ENCODE measurements around the gene TTLL3.

TTLL3 gene

GRCh38 chr3:9806688-9807589 is 3.1 kb upstream of the TTLL3 start:
- no peak for DNase-seq (ENCODE audit: low read depth)
- H3K4me3 ChIP-seq (ENCODE audit: low read depth, low read length) = no peak overlapping the region
- TF ChIP-seq, protein P1, sequence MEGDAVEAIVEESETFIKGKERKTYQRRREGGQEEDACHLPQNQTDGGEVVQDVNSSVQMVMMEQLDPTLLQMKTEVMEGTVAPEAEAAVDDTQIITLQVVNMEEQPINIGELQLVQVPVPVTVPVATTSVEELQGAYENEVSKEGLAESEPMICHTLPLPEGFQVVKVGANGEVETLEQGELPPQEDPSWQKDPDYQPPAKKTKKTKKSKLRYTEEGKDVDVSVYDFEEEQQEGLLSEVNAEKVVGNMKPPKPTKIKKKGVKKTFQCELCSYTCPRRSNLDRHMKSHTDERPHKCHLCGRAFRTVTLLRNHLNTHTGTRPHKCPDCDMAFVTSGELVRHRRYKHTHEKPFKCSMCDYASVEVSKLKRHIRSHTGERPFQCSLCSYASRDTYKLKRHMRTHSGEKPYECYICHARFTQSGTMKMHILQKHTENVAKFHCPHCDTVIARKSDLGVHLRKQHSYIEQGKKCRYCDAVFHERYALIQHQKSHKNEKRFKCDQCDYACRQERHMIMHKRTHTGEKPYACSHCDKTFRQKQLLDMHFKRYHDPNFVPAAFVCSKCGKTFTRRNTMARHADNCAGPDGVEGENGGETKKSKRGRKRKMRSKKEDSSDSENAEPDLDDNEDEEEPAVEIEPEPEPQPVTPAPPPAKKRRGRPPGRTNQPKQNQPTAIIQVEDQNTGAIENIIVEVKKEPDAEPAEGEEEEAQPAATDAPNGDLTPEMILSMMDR (IDR thresholded peaks at IDR 0.05; ENCODE audit: insufficient read depth, low read depth, low read length, missing control alignments) = no peak

DNA sequence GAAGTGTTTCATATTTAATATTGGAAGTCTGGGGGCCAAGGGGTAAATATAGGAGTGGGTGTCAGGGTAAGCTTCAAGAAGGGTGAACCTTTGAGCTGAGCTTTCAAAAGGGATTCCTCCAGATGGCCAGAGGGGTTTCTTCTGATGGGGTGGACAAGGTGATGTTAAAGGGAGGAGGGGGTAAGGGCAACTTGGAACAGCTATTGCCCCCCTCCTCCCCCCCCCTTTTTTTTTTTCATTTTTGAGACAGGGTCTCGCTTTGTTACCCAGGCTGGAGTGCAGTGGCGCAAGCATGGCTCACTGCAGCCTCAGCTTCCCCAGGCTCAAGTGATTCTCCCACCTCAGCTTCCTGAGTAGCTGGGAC is 2.1 kb upstream of the TTLL3 start:
- TF ChIP-seq, protein P1 (IDR thresholded peaks at IDR 0.05; ENCODE audit: insufficient read depth, low read depth, low read length, missing control alignments) = no peak
- DNase-seq (ENCODE audit: low read depth) = no peak
- H3K4me3 ChIP-seq (ENCODE audit: low read depth, low read length) = no peak overlapping the region

DNA sequence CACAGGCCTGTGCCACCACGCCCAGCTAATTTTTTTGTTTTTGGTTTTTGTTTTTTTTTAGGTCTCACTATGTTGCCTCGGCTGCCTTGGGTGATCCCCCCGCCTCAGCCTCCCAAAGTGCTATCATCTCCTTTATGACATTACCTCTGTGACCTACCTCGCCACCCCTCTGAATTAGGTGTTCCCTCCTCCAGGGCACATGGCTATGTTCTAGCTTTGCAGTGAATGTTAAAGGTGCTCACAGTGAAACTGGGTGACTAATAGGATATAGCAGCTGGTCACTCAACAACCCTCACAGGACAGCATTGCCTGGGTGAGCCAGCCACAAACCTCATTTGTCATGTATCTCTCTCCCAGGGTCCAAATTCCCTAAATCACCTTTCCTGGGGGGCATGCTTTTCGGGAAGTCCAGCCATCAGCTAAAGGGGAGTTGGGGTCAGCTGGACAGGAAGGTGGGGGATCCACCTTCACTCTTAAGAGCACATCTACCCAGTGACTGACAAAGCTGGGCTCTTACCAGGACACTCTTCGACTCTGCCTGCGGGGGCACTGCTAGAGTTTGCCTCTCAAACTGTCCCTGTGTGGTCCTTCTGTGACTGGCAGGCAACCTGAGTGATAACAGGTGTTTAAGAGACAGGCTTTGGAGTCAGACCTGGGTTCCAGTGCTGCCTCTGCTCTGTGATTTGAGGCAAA is 1.6 kb upstream of the TTLL3 start:
- TF ChIP-seq, protein P1 (IDR thresholded peaks at IDR 0.05; ENCODE audit: insufficient read depth, low read depth, low read length, missing control alignments) = peak; percentile 16
- peak; percentile 72 for DNase-seq (ENCODE audit: low read depth)

DNA sequence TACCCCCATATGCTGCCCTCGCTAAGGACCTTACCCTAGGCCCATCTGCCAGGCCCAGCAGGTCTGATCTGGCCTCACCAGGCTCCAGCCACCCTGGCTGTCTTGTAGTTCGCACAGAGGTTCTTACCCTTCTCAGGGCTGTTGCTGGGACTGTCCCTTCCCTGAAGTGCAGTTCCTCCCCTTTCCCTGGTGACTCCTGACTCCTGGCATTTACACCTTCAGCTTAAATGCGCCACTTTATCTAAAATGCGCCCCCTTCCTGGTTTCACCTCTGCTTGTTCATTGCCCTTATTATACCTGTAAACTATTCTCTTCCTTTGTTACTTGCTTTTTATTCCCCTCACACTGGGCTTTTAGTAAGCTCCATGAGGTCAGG is 835 bp upstream of the TTLL3 start:
- peak overlapping the region; percentile 55 for H3K4me3 ChIP-seq (ENCODE audit: low read depth, low read length)
- TF ChIP-seq, protein P1 (IDR thresholded peaks at IDR 0.05; ENCODE audit: insufficient read depth, low read depth, low read length, missing control alignments) = no peak
- DNase-seq (ENCODE audit: low read depth) = peak; percentile 37

More for the DNA sequence above, 1.6 kb upstream of the TTLL3 start:
- no peak overlapping the region for H3K4me3 ChIP-seq (ENCODE audit: low read depth, low read length)

DNA sequence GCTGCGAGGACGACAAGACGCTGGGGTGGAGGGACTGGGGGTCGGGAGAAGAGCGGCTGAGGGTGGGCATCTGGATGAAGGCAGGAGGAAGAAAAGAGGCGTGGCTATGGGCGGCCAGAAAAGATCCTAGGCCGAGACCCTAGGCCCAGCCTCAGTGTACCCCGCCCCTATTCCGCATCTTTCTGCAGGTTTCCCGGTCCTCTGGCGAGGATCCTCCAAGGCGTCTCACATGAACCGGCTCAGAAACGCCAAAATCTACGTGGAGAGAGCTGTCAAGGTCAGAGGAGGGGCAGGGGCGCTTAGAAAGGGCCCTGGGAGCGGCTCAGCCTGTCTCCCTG is 340 bp downstream of the TTLL3 start:
- TF ChIP-seq, protein P1 (IDR thresholded peaks at IDR 0.05; ENCODE audit: insufficient read depth, low read depth, low read length, missing control alignments) = no peak
- peak overlapping the region; percentile 55 for H3K4me3 ChIP-seq (ENCODE audit: low read depth, low read length)
- DNase-seq (ENCODE audit: low read depth) = no peak

GRCh38 chr3:9810846-9811245 is 784 bp downstream of the TTLL3 start:
- no peak overlapping the region for H3K4me3 ChIP-seq (ENCODE audit: low read depth, low read length)
- TF ChIP-seq, protein P1 (IDR thresholded peaks at IDR 0.05; ENCODE audit: insufficient read depth, low read depth, low read length, missing control alignments) = no peak
- no peak for DNase-seq (ENCODE audit: low read depth)
